ENCODE results near the gene HOMEZ.

Gene HOMEZ

GRCh38 chr14:23307687-23308644, 22.0 kb upstream of the HOMEZ start:
- DNase-seq (ENCODE audit: low read depth in 2 of 2), result no peak

DNA sequence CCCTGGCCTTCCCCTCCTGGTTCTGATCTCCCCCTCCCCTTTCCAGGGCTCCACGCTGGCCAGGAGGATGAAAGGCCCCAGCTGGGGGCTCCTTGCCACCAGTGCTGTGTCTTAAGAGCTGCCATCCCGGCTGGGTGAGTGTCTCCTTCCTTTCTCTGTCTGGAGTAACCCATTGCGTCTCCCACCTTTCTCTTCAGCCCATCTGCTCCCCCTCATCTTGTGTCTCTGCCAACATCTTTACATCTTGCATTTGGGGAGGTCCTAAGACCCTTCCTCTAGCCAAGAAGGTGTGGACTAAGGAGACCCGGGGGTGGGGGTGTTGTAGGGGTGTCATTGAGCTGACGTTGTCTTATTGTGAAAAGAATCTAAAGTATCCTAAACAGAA, 21.2 kb upstream of the HOMEZ start:
- DNase-seq (ENCODE audit: low read depth in 2 of 2), result no peak

- DNase-seq (ENCODE audit: low read depth in 2 of 2), result no peak
These were observed 20.6 kb upstream of the HOMEZ start, which contains the start of gene BCL2L2 for GRCh38 chr14:23306412-23307145. TSS of gene BCL2L2 (plus strand) at chr14:23306833. CDS start at chr14:23307768, 935 bp downstream.

- peak; percentile 79 to 89 for DNase-seq (ENCODE audit: low read depth in 2 of 2)
These were observed 16.6 kb upstream of the HOMEZ start, which contains the start of gene PPP1R3E for GRCh38 chr14:23302290-23303225. TSS of gene PPP1R3E (minus strand) at chr14:23302859. CDS start at chr14:23302576, 283 bp downstream.

DNA sequence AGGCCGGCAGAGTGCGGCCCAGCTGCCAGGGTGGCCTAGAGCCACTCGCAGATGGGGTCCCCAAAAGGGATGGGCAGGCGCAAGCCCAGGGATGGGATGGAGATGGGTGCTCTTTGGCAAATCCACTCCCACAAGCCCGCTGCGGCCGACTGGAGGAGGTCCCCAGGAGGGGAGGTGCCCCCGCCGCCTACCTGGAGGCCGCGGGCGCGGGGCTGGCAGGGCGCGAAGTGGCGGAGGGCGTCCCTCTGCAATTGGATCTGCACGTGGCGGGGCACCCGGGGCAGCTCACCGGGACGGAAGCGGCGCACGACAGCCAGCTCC, 16.0 kb upstream of the HOMEZ start:
- DNase-seq (ENCODE audit: low read depth in 2 of 2), result no peak

GRCh38 chr14:23301288-23301968, 15.5 kb upstream of the HOMEZ start:
- peak; percentile 94 to 95 for DNase-seq (ENCODE audit: low read depth in 2 of 2)

DNA sequence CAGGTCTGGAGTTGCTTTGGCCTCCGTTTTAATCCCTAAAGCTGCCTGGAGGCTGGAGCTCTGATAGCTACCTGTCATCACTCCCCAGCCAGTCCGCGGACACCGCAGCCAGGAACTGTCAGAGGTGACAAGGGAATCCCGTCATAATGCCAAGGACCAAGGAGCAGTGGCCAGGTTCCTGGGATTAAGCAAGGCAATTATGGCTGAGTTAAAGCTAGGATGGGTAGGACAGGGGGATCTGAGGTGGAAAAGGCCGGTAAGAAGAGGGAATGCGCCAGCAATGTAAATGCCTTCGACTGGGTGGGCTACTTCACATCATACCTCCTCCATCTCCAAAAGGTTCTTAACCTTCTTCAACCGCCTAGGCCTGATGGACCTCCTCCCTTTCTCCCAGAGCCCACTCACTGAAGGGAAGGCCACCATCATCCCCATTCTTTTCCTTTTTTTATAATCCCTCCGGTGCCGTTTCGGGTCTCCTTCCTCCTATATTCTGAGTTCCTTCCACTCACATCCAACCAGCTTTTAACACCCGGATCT, 14.8 kb upstream of the HOMEZ start:
- DNase-seq (ENCODE audit: low read depth in 2 of 2), result no peak

- no peak for DNase-seq (ENCODE audit: low read depth in 2 of 2)
These were observed 14.2 kb upstream of the HOMEZ start for GRCh38 chr14:23299986-23300686.

- no peak for DNase-seq (ENCODE audit: low read depth in 2 of 2)
These were observed 13.5 kb upstream of the HOMEZ start for GRCh38 chr14:23299211-23299957.

DNA sequence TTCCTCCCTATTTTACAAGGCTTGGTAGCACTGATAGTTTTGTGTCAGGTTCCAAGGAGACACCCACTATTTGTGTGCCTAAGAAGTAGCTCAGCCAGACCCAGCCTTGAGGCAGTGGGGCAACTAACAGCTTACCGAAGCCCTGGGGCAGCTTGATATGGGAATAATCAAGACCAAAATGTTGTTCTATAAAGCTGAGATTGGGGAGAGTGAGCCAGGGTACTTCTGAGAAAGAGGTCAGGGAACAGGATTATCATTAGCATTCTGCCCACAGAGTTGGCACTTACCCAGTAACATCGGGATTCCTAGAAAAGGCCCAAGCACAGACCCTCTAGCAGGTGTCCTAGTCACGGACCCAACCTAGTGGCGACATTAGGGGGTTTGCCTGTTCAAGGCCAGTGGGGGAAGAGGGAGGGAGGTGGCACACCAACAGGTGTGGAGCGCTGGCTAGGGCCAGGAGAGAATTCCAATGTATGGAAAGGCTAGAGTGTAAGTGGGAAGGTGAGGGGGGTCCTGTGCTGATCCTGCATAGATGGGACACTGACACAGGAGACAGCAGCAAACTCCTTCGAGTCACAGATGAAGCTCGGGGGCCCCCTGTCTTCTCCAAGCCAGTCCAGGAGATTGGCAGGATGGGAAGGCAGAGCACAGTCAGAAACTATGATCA, 11.8 kb upstream of the HOMEZ start:
- DNase-seq (ENCODE audit: low read depth in 2 of 2), result no peak

DNA sequence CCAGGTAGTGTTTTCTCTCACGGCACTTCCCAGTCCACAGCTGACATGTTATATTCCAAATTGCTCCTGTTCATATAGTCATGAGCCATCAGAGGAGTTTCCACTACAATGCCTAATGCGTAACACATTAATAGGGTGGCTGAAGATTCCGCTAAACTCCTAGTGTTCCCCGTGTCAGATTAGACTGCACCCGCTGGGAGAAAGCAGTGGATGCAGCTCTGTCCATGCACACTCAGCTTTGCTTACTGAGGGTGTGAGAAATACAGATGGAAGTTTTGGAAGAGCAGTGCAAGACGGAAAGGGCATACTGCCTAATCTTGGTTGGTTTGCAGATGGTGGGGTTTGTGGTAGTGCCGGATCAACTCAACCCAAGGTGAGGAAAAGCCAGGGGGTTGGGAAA, 11.2 kb upstream of the HOMEZ start:
- no peak for DNase-seq (ENCODE audit: low read depth in 2 of 2)

- no peak for DNase-seq (ENCODE audit: low read depth in 2 of 2)
These were observed 10.3 kb upstream of the HOMEZ start for GRCh38 chr14:23296012-23296777.

DNA sequence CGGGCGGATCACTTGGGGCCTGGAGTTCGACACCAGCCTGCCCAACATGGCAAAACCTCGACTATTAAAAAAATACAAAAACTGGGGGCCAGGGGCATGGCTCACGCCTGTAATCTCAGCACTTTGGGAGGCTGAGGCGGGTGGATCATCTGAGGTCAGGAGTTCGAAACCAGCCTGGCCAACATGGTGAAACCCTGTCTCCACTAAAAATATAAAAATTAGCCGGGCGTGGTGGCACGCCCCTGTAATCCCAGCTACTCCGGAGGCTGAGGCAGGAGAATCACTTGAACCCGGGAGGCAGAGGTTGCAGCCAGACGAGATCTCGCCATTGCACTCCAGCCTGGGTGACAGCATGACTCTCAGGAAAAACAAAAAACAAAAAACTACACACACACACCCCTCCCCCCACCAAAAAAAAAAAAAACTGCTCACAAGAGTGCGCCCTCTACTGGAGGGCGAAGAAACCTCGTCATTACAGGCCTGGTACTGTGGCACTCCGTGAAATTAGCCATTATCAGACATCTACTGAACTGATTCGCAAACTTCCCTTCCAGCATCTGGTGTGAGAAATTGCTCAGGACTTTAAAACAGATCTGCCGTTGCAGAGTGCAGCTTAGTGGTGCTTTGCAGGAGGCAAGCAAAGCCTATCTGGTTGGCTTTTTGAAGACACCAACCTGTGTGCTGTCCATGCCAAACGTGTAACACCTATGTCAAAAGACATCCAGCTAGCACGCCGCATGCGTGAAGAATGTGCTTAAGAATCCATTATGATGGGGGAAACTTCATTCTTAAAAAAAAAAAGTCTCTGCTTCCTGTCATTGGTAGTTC, 9.0 kb upstream of the HOMEZ start:
- peak; percentile 34 to 38 for DNase-seq (ENCODE audit: low read depth in 2 of 2)

GRCh38 chr14:23286902-23287479, 1.1 kb upstream of the HOMEZ start:
- DNase-seq (ENCODE audit: low read depth in 2 of 2), result no peak

GRCh38 chr14:23285530-23286019, 357 bp downstream of the HOMEZ start:
- no peak for DNase-seq (ENCODE audit: low read depth in 2 of 2)

DNA sequence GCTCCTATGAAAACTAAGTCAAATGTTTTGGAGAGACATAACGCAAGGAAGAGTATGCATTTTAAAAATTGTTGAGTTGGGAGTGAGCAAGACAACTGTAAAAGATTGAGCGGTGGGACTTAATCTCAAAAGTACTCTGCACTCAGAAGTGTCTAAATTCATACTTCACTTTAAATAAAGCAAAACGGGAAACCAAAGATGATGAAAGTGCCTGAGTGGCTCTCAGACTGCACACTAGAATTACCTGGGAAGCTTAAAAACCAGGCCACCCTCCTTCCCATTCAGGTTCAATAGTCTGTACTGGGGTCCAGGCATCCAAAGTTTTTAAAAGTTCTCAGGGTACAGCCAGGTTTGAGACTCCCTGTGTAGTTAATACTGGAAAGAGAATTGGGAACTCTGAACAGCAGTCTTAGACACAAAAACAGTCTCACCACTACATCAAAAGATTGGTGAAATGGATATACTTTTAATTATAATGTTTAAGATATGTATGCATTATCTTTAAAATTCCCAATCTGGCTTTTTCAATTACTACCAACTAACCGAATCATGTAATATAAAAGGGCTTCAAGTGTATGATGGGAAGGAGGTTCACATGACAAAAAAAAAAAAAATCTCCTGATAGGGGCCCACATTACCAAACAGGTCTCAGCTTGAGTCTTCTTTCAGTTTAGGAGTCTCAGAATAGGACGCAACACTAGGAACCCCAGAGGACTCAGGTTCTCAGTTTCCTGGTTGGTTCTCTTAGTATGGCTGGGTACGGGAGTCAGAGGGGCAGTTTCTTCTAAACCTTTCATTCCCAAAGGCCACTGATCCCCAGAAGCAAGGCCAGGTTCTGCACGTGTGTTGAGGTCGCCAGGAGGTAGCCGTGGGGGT, 1.0 kb downstream of the HOMEZ start:
- no peak for DNase-seq (ENCODE audit: low read depth in 2 of 2)

All from activated CD4-positive, alpha-beta T cell treated with anti-CD3 and anti-CD28 coated beads for 24 hours (primary cell).